Measurements from ENCODE around the gene IGFLR1.

DNA sequence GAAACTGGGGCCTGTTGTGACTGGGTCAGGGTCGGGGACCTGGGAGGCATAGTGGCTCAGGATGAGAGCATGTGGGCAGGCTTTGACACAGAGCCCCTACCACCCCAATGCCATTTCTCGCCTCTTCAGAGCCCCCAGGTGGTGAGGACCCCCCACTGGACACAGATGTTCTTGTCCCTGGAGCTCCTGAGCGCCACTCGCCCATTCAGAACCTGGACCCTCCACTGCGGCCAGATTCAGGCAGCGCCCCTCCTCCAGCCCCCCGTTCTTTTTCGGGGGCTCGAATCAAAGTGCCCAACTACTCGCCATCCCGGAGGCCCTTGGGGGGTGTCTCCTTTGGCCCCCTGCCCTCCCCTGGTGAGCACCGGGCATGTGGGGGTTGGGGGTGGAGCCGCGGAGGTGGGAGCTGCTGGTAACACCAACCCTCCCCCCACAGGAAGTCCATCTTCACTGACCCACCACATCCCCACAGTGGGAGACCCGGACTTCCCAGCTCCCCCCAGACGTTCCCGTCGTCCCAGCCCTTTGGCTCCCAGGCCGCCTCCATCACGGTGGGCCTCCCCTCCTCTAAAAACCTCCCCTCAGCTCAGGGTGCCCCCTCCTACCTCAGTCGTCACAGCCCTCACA lies 10.4 kb downstream of the IGFLR1 start:
- TF ChIP-seq ZFP3 (CRISPR knock-in tag; IDR thresholded peaks at IDR 0.05): no peak
- TF ChIP-seq GLIS3 (CRISPR knock-in tag; IDR thresholded peaks at IDR 0.05): no peak
- no peak for TF ChIP-seq PPARA (CRISPR knock-in tag; IDR thresholded peaks at IDR 0.05; ENCODE audit: borderline replicate concordance)
- TF ChIP-seq ISL1 (CRISPR knock-in tag; IDR thresholded peaks at IDR 0.05): no peak
- no peak for TF ChIP-seq RARB (CRISPR knock-in tag; IDR thresholded peaks at IDR 0.05)
- no peak for TF ChIP-seq BACH2 (CRISPR knock-in tag; IDR thresholded peaks at IDR 0.05; ENCODE audit: borderline replicate concordance)
- TF ChIP-seq, protein P1, sequence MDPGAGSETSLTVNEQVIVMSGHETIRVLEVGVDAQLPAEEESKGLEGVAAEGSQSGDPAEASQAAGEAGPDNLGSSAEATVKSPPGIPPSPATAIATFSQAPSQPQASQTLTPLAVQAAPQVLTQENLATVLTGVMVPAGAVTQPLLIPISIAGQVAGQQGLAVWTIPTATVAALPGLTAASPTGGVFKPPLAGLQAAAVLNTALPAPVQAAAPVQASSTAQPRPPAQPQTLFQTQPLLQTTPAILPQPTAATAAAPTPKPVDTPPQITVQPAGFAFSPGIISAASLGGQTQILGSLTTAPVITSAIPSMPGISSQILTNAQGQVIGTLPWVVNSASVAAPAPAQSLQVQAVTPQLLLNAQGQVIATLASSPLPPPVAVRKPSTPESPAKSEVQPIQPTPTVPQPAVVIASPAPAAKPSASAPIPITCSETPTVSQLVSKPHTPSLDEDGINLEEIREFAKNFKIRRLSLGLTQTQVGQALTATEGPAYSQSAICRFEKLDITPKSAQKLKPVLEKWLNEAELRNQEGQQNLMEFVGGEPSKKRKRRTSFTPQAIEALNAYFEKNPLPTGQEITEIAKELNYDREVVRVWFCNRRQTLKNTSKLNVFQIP (CRISPR knock-in tag; IDR thresholded peaks at IDR 0.05; ENCODE audit: borderline replicate concordance, low read depth): no peak
- TF ChIP-seq CSDC2 (CRISPR knock-in tag; IDR thresholded peaks at IDR 0.05): no peak
- TF ChIP-seq, protein P2, sequence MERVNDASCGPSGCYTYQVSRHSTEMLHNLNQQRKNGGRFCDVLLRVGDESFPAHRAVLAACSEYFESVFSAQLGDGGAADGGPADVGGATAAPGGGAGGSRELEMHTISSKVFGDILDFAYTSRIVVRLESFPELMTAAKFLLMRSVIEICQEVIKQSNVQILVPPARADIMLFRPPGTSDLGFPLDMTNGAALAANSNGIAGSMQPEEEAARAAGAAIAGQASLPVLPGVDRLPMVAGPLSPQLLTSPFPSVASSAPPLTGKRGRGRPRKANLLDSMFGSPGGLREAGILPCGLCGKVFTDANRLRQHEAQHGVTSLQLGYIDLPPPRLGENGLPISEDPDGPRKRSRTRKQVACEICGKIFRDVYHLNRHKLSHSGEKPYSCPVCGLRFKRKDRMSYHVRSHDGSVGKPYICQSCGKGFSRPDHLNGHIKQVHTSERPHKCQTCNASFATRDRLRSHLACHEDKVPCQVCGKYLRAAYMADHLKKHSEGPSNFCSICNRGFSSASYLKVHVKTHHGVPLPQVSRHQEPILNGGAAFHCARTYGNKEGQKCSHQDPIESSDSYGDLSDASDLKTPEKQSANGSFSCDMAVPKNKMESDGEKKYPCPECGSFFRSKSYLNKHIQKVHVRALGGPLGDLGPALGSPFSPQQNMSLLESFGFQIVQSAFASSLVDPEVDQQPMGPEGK (CRISPR knock-in tag; IDR thresholded peaks at IDR 0.05; ENCODE audit: borderline replicate concordance): no peak
- TF ChIP-seq, protein P3, sequence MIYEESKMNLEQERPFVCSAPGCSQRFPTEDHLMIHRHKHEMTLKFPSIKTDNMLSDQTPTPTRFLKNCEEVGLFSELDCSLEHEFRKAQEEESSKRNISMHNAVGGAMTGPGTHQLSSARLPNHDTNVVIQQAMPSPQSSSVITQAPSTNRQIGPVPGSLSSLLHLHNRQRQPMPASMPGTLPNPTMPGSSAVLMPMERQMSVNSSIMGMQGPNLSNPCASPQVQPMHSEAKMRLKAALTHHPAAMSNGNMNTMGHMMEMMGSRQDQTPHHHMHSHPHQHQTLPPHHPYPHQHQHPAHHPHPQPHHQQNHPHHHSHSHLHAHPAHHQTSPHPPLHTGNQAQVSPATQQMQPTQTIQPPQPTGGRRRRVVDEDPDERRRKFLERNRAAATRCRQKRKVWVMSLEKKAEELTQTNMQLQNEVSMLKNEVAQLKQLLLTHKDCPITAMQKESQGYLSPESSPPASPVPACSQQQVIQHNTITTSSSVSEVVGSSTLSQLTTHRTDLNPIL (CRISPR knock-in tag; IDR thresholded peaks at IDR 0.05; ENCODE audit: low read depth): no peak
- no peak for TF ChIP-seq ZNF70 (CRISPR knock-in tag; IDR thresholded peaks at IDR 0.05)
- no peak for TF ChIP-seq OSR1 (CRISPR knock-in tag; IDR thresholded peaks at IDR 0.05)

All from SK-N-SH treated with all-trans-retinoic acid at 6 μM for 48 hours (cell line).